GM19324 (cell line): ENCODE results near the gene AHNAK2.

Experiments
- ATAC-seq: cut with Tn5 transposase; IDR thresholded peaks from one replicate; pipeline ENCODE4 v1.9.1; 2021; ENCODE audit warnings: mild to moderate bottlenecking, moderate library complexity; ENCODE audit not compliant: unreplicated experiment, low FRiP score

Gene AHNAK2

DNA sequence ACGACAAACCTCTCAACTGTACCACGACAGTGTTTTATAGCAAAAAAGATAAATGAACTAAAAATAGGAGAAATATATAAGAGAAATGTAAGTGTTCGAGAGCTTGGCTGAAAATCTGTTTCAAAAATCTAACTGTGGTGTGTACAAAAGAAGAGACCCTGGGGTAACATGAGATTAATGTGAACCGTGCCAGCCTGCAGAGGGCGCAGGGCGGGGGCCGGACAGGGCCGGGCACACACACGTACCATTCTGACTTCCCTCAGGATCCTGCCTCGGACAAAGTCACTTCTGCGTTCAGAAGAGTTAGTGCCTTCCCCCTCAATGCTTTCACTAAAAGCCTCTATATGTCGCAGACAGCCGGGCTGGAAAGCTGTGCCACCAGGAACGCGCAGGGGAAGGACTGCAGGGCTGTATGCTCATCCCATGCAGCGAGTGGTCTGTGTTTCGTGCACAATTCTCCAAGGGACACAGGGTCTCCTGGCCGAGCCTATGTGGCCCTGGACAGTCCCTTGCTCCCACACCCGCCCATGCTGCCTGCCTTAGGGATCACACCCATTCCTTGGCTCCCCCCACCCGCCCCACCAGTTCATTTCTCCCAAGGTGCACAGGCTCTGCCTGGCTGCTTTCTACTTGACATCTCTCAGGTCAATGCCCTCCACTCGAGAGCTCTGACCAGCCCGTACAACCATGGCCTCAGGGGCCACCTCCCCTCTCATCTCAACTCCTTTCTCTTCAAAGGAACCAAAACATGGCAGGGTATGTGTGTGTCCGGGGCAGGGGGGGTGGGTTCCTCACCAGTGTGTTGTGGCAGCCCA is 34.2 kb upstream of the AHNAK2 start:
- no peak for ATAC-seq

DNA sequence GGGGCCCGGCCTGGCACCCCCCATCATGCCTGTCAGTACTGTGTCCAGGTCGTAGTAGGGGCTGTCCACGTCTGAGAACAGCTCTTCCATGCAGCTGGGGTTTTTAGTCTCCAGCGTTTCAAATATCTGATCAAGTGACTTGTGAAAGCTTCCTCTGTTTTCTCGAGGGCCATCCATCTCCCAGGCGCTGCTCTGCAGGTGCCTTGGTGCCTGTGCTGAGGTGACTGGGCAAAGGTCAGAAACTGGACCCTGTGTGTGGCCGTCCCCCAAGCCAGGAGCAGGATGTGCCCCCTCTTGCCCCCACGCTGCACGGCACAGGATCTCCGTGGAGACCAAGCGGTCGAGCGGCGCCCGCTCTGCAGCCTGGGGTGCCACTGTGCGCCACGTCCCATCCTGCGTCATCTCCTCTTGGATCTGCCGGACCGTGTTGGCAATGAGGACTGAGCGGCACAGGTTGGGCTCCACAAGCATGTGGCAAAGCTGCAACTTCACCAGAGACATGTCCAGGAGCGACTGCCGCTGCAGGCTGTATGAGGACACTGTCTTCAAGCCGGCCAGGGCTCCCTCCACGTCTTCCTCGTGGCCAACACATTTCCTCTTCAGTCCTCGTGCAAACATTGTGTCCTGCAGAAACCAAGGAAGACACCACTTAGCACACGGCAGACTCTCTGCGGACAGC is 33.3 kb upstream of the AHNAK2 start:
- ATAC-seq = no peak

- ATAC-seq = no peak
Measured at GRCh38 chr14:105010891-105011291, 32.7 kb upstream of the AHNAK2 start.

DNA sequence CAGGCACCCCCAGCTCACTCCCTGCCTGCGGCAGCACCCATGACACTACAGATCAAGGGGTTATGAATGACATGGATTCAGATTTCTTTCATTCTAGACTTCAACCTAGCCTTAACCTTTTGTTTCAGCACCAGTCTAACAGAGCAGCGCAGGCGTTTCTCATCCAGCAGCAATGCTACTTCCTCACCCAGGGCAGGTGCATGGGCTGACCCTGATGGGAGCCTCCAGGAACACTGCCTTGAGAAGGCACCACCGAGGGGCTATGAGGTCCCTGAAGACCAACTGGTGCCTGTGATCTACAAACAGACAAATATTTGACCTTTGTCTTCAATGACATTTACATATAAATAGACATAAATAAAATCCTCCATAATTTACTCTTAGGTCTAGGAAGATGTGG is 31.9 kb upstream of the AHNAK2 start:
- no peak for ATAC-seq

GRCh38 chr14:105007593-105008264 is 29.6 kb upstream of the AHNAK2 start:
- ATAC-seq = no peak

DNA sequence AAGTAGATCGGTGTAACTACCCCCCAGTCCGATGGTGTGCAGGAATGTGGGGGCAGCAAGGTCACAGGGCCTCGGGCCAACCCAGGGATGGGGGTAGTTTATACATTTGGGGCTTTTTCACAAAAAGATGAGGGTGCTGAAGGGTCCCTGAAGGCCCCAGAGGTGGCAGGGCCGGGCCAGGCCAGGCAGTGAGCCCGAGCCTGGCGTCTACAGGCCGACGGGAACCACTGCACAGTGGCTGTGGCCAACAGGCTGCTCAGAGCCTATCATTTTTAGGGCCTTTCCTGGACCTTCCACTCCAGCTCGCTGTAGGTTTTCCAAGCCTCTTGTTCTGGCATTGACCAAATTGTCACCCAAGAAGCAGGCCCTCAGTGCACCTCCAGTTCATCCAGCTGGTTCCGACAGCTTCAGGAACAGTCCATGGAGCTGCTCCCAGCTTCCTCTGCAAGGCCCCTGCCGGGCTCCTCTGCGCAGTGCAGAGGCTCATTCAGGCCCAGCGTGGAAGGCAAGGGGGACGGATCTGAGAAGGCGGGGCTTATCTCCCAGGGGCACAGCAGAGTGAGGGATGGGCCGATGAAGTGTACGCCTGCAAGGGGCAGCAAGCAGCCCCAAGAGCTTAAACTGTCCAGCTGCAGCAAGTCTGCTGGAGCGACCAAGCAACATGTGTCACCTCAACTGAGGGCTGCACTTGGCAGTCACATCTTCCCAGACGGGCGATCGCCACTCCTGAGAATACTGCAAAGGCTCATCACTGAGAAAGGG is 28.8 kb upstream of the AHNAK2 start:
- no peak for ATAC-seq

DNA sequence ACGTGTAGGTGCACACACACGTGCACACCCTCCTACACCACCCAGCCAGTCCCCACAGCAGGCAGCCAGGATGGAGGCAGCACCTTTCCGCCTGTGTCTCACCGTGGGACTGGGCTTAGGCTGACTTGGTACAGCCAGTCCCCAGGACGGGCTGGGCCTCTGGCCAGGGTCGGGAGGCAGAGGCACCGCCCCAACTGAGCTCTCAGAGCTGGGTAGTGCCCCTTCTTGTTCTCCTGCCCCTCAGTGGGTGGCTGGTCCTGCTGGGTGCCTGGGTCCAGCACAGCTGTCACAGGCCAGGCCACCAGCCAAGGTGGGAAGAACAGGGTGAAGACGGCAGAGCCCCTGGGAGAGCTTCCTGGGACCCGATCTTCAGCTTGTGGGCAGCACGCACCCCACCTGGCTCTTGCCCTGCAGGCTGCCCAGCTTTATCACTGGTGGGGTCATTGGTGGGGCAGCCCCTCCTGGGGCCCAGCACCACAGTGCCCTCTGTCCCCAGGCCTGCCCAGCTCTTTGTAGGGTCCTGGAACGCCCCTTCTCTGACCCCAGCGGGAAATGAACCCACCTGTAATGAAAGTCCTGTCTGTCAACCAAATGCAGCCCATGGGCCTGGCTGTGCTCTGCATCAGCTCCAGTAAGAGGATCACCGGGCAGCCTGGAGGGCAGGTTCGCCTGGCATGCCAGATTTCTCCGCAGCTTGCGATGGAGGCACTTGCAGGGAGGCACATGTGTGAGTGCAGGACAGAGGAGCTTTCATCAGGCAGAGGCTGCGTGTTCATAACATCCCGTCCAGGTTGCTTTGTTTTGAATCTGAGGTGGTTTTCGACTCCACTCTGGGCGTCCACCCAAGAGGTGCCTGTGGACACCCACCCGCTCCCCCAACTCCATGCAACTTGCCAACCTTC is 28.0 kb upstream of the AHNAK2 start:
- no peak for ATAC-seq

GRCh38 chr14:105005329-105005928 is 27.3 kb upstream of the AHNAK2 start:
- ATAC-seq = no peak

DNA sequence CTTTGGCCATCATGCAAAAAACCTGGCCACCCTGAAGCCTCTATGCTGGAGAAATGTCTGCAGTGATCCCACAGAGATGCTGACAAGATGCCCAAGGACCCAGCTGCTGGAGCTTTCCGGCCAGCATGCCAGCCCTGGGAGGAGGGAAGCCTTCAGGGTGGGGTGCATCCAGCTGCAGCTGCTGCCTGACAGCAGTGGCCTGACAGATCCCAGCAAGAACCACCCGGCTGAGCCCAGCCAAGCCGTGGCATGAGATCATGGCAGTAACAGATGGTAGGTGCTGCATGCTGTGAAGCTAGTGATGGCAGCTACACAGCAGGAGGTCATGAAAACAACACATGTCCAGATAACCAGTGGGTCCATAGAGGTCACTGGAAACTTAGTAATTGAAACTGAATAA is 21.2 kb upstream of the AHNAK2 start:
- no peak for ATAC-seq

GRCh38 chr14:104998801-104999200 is 20.6 kb upstream of the AHNAK2 start:
- no peak for ATAC-seq

GRCh38 chr14:104996483-104996882 is 18.3 kb upstream of the AHNAK2 start:
- no peak for ATAC-seq

- ATAC-seq = no peak
Measured at GRCh38 chr14:104996032-104996431, 17.9 kb upstream of the AHNAK2 start.

GRCh38 chr14:104994978-104995377 is 16.8 kb upstream of the AHNAK2 start:
- ATAC-seq = no peak

DNA sequence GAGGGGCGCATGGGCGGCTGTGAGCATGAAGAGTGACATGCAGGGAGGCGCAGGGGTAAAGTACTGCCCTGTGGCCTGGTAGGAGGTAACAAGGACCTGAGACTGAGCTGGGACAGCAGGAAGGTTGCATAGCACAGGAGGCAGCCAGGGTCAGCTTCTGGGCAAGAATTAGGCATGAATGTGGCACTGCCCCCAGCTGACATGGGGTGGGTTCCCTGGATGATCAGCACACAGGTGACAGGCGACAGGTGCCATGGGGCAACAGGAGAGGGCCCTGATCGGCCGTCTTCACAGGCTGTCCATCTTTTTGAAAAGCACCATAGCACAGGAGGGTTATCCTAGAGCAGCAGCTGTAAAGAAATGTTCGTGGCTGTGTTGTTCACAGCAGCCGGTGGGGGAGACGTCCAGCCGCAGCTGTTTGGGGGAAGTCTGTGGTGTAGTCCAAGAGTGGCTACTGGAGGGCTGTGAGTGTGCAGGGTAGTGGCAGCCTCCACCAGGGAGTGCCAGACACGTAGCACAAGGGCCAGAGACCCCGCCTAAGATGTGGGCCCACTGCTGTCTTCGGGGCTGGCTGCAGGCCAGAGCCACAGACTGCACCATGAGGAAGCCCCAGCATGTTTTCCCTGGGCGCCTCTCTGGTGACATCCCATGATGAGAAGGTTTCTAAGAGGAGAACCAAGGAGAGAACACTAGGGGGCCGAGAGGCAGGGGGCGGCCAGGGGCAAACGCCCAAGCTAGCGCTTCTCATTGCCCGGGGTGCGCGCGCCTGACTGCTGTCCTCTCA is 15.8 kb upstream of the AHNAK2 start:
- ATAC-seq = no peak

- no peak for ATAC-seq
Measured at GRCh38 chr14:104993306-104993705, 15.1 kb upstream of the AHNAK2 start.

DNA sequence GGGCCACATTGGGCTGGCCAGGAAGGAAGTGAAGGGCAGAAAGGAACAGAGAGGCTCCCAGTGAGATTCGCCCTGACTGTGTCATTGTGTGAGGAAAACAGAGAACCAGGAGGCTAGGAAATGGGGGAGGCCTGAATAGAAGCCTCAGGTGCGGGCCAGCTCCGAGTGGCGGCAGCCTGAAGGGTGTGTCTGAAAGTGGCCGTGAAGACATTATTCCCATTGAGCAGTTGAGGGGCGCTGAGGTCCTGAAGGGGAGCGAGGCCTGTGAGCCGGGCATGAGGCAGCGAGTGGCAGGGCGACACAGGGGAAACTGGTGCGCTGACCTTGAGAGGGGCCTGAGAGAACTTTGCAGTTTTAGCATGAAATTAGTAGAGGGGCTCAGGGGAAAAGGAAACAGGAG is 14.3 kb upstream of the AHNAK2 start:
- no peak for ATAC-seq

GRCh38 chr14:104991896-104992230 is 13.7 kb upstream of the AHNAK2 start:
- ATAC-seq = no peak

- no peak for ATAC-seq
Measured at GRCh38 chr14:104989951-104990303, 11.8 kb upstream of the AHNAK2 start.
